Erythroblast (primary cell): ENCODE data around the gene CLPSL1.

Source experiments
- GATA1 ChIP-seq: IDR thresholded peaks from 2 replicates; pipeline ENCODE4 v1.6.1; 2011; ENCODE audit warnings: low read depth, mild to moderate bottlenecking, control low read depth, low read length, moderate library complexity
- POLR2A ChIP-seq: IDR thresholded peaks from 2 replicates; pipeline ENCODE4 v1.6.1; 2011; ENCODE audit warnings: mild to moderate bottlenecking, low read length

- no peak for TF ChIP-seq POLR2A
- no peak for TF ChIP-seq GATA1
These were observed 32.9 kb upstream of the CLPSL1 start for GRCh38 chr6:35747877-35748276.
